ENCODE results near the gene ZBTB40. TPM values are rescaled to one million over a fixed set of nuclear protein-coding genes. Genes with fewer than 3 reads are reported as not detected.

Gene ZBTB40
- total and polyA plus RNA-seq, 2 of the 13 experiments (the other 11 are each of a cell fraction or from before 2014, with no cell fraction given): 8.8 to 16.5 TPM

DNA sequence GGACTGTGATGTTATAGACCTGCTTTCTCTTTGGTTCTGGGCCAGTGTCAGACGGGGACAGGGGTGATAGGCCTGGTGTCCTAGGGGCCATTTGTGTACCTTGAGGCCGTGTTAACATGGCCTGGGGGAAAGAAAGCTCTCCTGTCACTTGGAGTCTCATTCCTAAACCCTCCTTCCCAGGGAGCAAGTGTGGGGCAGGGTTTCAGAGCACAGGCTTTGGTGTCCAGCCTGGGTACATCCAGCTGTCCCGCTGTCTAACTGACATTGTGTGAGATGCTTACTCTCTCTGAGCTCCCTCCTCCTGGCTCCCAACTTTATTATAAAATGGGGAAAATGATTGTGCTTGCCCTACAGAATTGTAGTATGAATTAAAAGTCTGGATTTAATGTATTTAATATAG lies 79.1 kb downstream of the ZBTB40 start:
- Histone ChIP-seq H3K4me2 (ENCODE audit: low read depth, low read length) (no peak overlapping the region), H4K20me1 (ENCODE audit: insufficient read depth, low read length) (no peaks in the 10 kb centered on the region), H3K4me1 (ENCODE audit: insufficient read depth, low read length) (no peaks in the 10 kb centered on the region), H3K9ac (ENCODE audit: insufficient read depth, low read depth, low read length) (no peak overlapping the region), H3K79me2 (ENCODE audit: insufficient read depth, low read length) (no peaks in the 10 kb centered on the region), H3K4me3 (replicated peaks in 1 of 3; ENCODE audit: insufficient read depth in 1 of 3, low read depth in 2 of 3, low read length in 3 of 3) (no peak overlapping the region), H3K27me3 (ENCODE audit: control insufficient read depth in 1 of 2, insufficient read depth in 2 of 2, low read length in 2 of 2) (no peaks in the 10 kb centered on the region), H3K27ac (ENCODE audit: extremely low read length, insufficient read depth, low read length) (no peak overlapping the region), H2AFZ (ENCODE audit: low read length) (no peak overlapping the region), H3K9me3 (ENCODE audit: low read length) (no peaks in the 10 kb centered on the region), H3K36me3 (replicated peaks in 1 of 2; ENCODE audit: control insufficient read depth in 1 of 2, insufficient read depth in 2 of 2, low read length in 2 of 2) (peaks cover 5 to 19% of the 10 kb centered on the region in 2 experiments; a peak in 4 of 5 replicates)
- in situ Hi-C loops (cut with HindIII; ENCODE audit: extremely low pct_ligation_motif_present, low pct_unique_long_range_greater_than_20kb): no loop called here
- ATAC-seq (no peak), FAIRE-seq (no peak), DNase-seq (ENCODE audit: low spot score) (no peak)
- whole genome bisulfite sequencing (ENCODE audit: low lambda C conversion rate): 89% methylated on average over 3 of the region's 3 CpGs
- CTCF ChIA-PET (ENCODE audit: low intra/inter-chr PET ratio, low total read pairs): no interaction called here
- intact Hi-C loops (cut with micrococcal nuclease; ENCODE audit: unreplicated experiment): no loop called here
- no TSS peak for BruUV-seq (replicated peaks)
- POLR2A ChIA-PET: no interaction called here
- TF ChIP-seq MIER2 (CRISPR knock-in tag; IDR thresholded peaks at IDR 0.05) (no peak), CEBPB (IDR thresholded peaks at IDR 0.05; ENCODE audit: borderline replicate concordance, low read depth, low read length) (no peak), MATR3 (CRISPR knock-in tag; IDR thresholded peaks at IDR 0.05) (no peak), ZNF446 (CRISPR knock-in tag; IDR thresholded peaks at IDR 0.05) (no peak), PAWR (CRISPR knock-in tag; IDR thresholded peaks at IDR 0.05; ENCODE audit: borderline replicate concordance) (no peak), MIER3 (CRISPR knock-in tag; IDR thresholded peaks at IDR 0.05; ENCODE audit: borderline replicate concordance) (no peak), KMT2A (CRISPR knock-in tag; IDR thresholded peaks at IDR 0.05) (no peak), JUNB (CRISPR knock-in tag; IDR thresholded peaks at IDR 0.05; ENCODE audit: borderline replicate concordance) (no peak), ETV6 (CRISPR knock-in tag; conservative IDR thresholded peaks at IDR 0.05) (no peak)
- TF ChIP-seq, protein P1, sequence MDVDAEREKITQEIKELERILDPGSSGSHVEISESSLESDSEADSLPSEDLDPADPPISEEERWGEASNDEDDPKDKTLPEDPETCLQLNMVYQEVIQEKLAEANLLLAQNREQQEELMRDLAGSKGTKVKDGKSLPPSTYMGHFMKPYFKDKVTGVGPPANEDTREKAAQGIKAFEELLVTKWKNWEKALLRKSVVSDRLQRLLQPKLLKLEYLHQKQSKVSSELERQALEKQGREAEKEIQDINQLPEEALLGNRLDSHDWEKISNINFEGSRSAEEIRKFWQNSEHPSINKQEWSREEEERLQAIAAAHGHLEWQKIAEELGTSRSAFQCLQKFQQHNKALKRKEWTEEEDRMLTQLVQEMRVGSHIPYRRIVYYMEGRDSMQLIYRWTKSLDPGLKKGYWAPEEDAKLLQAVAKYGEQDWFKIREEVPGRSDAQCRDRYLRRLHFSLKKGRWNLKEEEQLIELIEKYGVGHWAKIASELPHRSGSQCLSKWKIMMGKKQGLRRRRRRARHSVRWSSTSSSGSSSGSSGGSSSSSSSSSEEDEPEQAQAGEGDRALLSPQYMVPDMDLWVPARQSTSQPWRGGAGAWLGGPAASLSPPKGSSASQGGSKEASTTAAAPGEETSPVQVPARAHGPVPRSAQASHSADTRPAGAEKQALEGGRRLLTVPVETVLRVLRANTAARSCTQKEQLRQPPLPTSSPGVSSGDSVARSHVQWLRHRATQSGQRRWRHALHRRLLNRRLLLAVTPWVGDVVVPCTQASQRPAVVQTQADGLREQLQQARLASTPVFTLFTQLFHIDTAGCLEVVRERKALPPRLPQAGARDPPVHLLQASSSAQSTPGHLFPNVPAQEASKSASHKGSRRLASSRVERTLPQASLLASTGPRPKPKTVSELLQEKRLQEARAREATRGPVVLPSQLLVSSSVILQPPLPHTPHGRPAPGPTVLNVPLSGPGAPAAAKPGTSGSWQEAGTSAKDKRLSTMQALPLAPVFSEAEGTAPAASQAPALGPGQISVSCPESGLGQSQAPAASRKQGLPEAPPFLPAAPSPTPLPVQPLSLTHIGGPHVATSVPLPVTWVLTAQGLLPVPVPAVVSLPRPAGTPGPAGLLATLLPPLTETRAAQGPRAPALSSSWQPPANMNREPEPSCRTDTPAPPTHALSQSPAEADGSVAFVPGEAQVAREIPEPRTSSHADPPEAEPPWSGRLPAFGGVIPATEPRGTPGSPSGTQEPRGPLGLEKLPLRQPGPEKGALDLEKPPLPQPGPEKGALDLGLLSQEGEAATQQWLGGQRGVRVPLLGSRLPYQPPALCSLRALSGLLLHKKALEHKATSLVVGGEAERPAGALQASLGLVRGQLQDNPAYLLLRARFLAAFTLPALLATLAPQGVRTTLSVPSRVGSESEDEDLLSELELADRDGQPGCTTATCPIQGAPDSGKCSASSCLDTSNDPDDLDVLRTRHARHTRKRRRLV (CRISPR knock-in tag; IDR thresholded peaks at IDR 0.05): no peak
- TF ChIP-seq, protein P2, sequence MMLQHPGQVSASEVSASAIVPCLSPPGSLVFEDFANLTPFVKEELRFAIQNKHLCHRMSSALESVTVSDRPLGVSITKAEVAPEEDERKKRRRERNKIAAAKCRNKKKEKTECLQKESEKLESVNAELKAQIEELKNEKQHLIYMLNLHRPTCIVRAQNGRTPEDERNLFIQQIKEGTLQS (CRISPR knock-in tag; IDR thresholded peaks at IDR 0.05): no peak
- TF ChIP-seq, protein P3, sequence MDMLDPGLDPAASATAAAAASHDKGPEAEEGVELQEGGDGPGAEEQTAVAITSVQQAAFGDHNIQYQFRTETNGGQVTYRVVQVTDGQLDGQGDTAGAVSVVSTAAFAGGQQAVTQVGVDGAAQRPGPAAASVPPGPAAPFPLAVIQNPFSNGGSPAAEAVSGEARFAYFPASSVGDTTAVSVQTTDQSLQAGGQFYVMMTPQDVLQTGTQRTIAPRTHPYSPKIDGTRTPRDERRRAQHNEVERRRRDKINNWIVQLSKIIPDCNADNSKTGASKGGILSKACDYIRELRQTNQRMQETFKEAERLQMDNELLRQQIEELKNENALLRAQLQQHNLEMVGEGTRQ (IDR thresholded peaks at IDR 0.05; ENCODE audit: low read depth, low read length): no peak
- TF ChIP-seq, protein P3 (CRISPR knock-in tag; IDR thresholded peaks at IDR 0.05; ENCODE audit: borderline replicate concordance): no peak

All from HepG2 (cell line).